Liver (tissue), 9 donors: ENCODE measurements around the gene LDLRAD1. TPM values are rescaled to one million over a fixed set of nuclear protein-coding genes. Genes with fewer than 3 reads are reported as not detected.

ENCODE experiments used
- DNase-seq: peaks from one replicate; pipeline ENCODE4 v3.0.0-alpha.2; 2017; ENCODE audit warnings: low spot score
- H3K27ac ChIP-seq, 2 donors: one replicate each; pipeline ENCODE4 v1.7.0; 2013; ENCODE audit warnings: inconsistent platforms in 2 of 2, low read length in 2 of 2, control low read depth in 1 of 2, low read depth in 1 of 2, mild to moderate bottlenecking in 1 of 2
- H3K27me3 ChIP-seq, 4 donors: one replicate each; pipeline versions ENCODE4 v1.6.1 to v1.7.0; 2013; ENCODE audit warnings: low read length in 3 of 4, inconsistent platforms in 1 of 4, mild to moderate bottlenecking in 1 of 4, moderate library complexity in 1 of 4; ENCODE audit not compliant: control insufficient read depth in 4 of 4, insufficient read depth in 4 of 4
- H3K36me3 ChIP-seq, 4 donors: one replicate each; pipeline versions ENCODE4 v1.6.1 to v1.7.0; 2013; ENCODE audit warnings: low read length in 3 of 4, mild to moderate bottlenecking in 3 of 4, low read depth in 1 of 4, moderate library complexity in 1 of 4; ENCODE audit not compliant: control insufficient read depth in 4 of 4, insufficient read depth in 3 of 4
- H3K4me1 ChIP-seq, 4 donors: one replicate each; pipeline versions ENCODE4 v1.6.1 to v1.7.0; 2013; ENCODE audit warnings: low read length in 3 of 4, mild to moderate bottlenecking in 3 of 4, moderate library complexity in 1 of 4; ENCODE audit not compliant: control insufficient read depth in 4 of 4, insufficient read depth in 4 of 4
- H3K4me3 ChIP-seq, 3 donors: one replicate each; pipeline versions ENCODE4 v1.6.1 to v1.7.0; 2013; ENCODE audit warnings: low read length in 3 of 3, control low read depth in 1 of 3, low read depth in 1 of 3, mild to moderate bottlenecking in 1 of 3
- H3K9ac ChIP-seq, 2 donors: one replicate each; pipeline ENCODE4 v1.7.0; 2013; ENCODE audit warnings: low read length in 2 of 2, mild to moderate bottlenecking in 2 of 2, moderate library complexity in 2 of 2, control low read depth in 1 of 2, low read depth in 1 of 2
- H3K9me3 ChIP-seq, 4 donors: one replicate each; pipeline versions ENCODE4 v1.6.1 to v1.7.0; 2013; ENCODE audit warnings: low read length in 3 of 4; ENCODE audit not compliant: control insufficient read depth in 4 of 4
- ATF3 ChIP-seq: IDR thresholded peaks from 2 replicates; pipeline ENCODE4 v1.6.1; 2016; ENCODE audit warnings: antibody characterized with exemption
- CTCF ChIP-seq: fragments of 150-350 bp; IDR thresholded peaks from 2 replicates; pipeline ENCODE4 v1.5.1; 2017; ENCODE audit warnings: improper control_type of control experiment, low read depth, low read length; ENCODE audit not compliant: missing input control
- EGR1 ChIP-seq, 2 donors: IDR thresholded peaks; 2 replicates each; pipeline ENCODE4 v1.6.1; 2016 to 2018; ENCODE audit warnings: antibody characterized with exemption in 2 of 2, low read depth in 2 of 2
- FOXA1 ChIP-seq: IDR thresholded peaks from 2 replicates; pipeline ENCODE4 v1.6.1; 2016; ENCODE audit warnings: antibody characterized with exemption
- FOXA2 ChIP-seq: IDR thresholded peaks from 2 replicates; pipeline ENCODE4 v1.6.1; 2016; ENCODE audit warnings: antibody characterized with exemption
- GABPA ChIP-seq, 2 donors: IDR thresholded peaks in 1 of 2; conservative IDR thresholded peaks in 1 of 2; 2 replicates each; pipeline ENCODE4 v1.6.1; 2016; ENCODE audit warnings: antibody characterized with exemption in 2 of 2, mild to moderate bottlenecking in 1 of 2, moderate library complexity in 1 of 2
- HNF4A ChIP-seq, 2 donors: conservative IDR thresholded peaks; 2 replicates each; pipeline ENCODE4 v1.6.1; 2016; ENCODE audit warnings: antibody characterized with exemption in 2 of 2, mild to moderate bottlenecking in 2 of 2
- HNF4G ChIP-seq: IDR thresholded peaks from 2 replicates; pipeline ENCODE4 v1.6.1; 2016; ENCODE audit warnings: antibody characterized with exemption
- JUND ChIP-seq, 2 donors: IDR thresholded peaks; 2 replicates each; pipeline ENCODE4 v1.6.1; 2016; ENCODE audit warnings: antibody characterized with exemption in 2 of 2
- NR2F2 ChIP-seq: IDR thresholded peaks from 2 replicates; pipeline ENCODE4 v1.6.1; 2016; ENCODE audit warnings: antibody characterized with exemption
- RAD21 ChIP-seq, 2 donors: IDR thresholded peaks; 2 replicates each; pipeline ENCODE4 v1.6.1; 2016; ENCODE audit warnings: antibody characterized with exemption in 2 of 2, mild to moderate bottlenecking in 2 of 2
- REST ChIP-seq: IDR thresholded peaks from 2 replicates; pipeline ENCODE4 v1.6.1; 2016; ENCODE audit warnings: antibody characterized with exemption, mild to moderate bottlenecking
- RXRA ChIP-seq, 2 donors: IDR thresholded peaks; 2 replicates each; pipeline ENCODE4 v1.6.1; 2017 to 2018; ENCODE audit warnings: antibody characterized with exemption in 2 of 2, mild to moderate bottlenecking in 1 of 2
- SP1 ChIP-seq: IDR thresholded peaks from 2 replicates; pipeline ENCODE4 v1.6.1; 2018; ENCODE audit warnings: antibody characterized with exemption, mild to moderate bottlenecking
- TAF1 ChIP-seq: conservative IDR thresholded peaks from 2 replicates; pipeline ENCODE4 v1.6.1; 2016; ENCODE audit warnings: antibody characterized with exemption, mild to moderate bottlenecking
- YY1 ChIP-seq: IDR thresholded peaks from 2 replicates; pipeline ENCODE4 v1.6.1; 2016; ENCODE audit warnings: antibody characterized with exemption, mild to moderate bottlenecking
- ZBTB33 ChIP-seq: IDR thresholded peaks from 2 replicates; pipeline ENCODE4 v1.6.1; 2016; ENCODE audit warnings: antibody characterized with exemption
- WGBS: extraction: QIAGEN DNeasy Blood & Tissue Kit; methylation state at CpG from one replicate; pipeline ENCODE4 v1.1.7; 2013; 5-methylcytosine and 5-hydroxymethylcytosine counted together
- polyA plus RNA-seq, 2 donors: library from polyadenylated mRNA; stranded (reverse) in 1 of 2; unstranded in 1 of 2; fragments of 200-250 nt in 1 of 2; fragments of >200 nt in 1 of 2; fragmentation: Nextera tagmentation in 1 of 2; extraction: Ambion mirVana in 1 of 2; gene quantifications; one replicate each; pipeline versions ENCODE4 v1.2.1 to v1.2.3, GENCODE V29; 2013 to 2015
- total RNA-seq, 2 donors: library from RNA; depleted of rRNA; stranded (reverse); fragments of >200 nt; gene quantifications; one replicate each; pipeline ENCODE4 v1.2.3, GENCODE V29; 2014
- TF ChIP-seq, protein P1 (sequence below): IDR thresholded peaks from 2 replicates; pipeline ENCODE4 v1.6.1; 2016; ENCODE audit warnings: antibody characterized with exemption
- donor health status: healthy.
- donor health status: healthy.
- donor health status: healthy.
- donor health status: healthy.
- donor health status: healthy.

The LDLRAD1 gene
- total and polyA plus RNA-seq, 4 donors, result not detected

DNA sequence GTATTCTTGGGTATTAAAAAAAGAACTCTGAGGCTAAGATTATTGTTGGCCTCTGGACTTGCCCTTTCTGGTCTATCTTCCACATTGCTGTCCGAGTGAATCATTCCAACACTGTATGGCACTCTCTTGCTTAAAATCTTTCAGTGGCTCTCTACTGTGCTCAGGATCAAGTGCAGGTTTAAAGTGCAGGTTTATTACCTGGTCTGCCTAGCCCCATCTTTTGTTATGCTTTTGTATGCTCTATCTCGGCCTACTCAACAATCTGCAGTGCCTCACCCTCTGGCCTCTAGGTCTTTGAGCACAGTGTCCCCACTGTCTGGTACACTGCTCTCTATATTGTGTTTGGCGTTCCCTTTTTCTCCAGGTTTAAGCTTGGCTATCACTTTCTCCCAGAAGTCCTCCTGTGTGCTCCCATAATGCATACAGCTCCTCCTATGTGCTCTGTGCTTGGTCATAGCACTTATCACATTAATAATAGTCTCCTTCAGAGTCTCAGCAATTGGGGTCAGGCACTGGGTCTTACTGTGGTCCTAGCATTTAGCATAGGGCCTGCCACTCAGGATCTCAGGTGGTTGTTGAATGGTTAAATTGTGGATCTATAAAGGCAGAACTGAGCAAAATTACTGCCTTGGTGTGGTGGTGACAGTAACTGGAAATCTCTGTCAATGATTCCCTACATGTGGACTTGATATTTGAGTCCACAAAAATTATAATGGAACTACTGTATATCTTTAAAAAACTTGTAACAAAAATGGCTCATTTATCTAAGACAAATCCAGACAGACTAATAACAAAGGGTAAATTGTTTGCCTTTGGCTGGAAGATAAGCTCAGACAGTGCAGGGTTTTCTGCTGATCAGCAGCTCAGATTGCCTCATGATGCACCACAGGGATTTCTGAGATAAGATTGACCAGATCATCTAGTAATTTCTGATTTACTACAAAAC is 10.6 kb upstream of the LDLRAD1 start:
- no peaks in the 10 kb centered on the region for H3K27me3 ChIP-seq
- H3K36me3 ChIP-seq, result peaks cover 0 to 30% (median 18%) of the 10 kb centered on the region in 4 donors
- H3K27ac ChIP-seq, result no peak overlapping the region
- no peak overlapping the region for H3K4me3 ChIP-seq
- 88% methylated on average over 3 of the region's 3 CpGs for whole genome bisulfite sequencing
- H3K4me1 ChIP-seq, result no peaks in the 10 kb centered on the region
- no peak for DNase-seq
- H3K9ac ChIP-seq, result no peak overlapping the region
- TF ChIP-seq YY1 (no peak), RAD21 (IDR thresholded peaks at IDR 0.05) (no peak), REST (no peak), GABPA (IDR thresholded peaks at IDR 0.05 in 1 of 2, conservative IDR thresholded peaks at IDR 0.05 in 1 of 2) (no peak), RXRA (IDR thresholded peaks at IDR 0.05) (no peak), FOXA1 (no peak), HNF4A (conservative IDR thresholded peaks at IDR 0.05) (no peak), NR2F2 (no peak), SP1 (no peak), CTCF (no peak), ATF3 (no peak), ZBTB33 (no peak), JUND (IDR thresholded peaks at IDR 0.05) (no peak), FOXA2 (no peak), TAF1 (no peak), HNF4G (no peak), EGR1 (IDR thresholded peaks at IDR 0.05; ENCODE audit: low read depth in 2 of 2) (no peak)
- TF ChIP-seq, protein P1, sequence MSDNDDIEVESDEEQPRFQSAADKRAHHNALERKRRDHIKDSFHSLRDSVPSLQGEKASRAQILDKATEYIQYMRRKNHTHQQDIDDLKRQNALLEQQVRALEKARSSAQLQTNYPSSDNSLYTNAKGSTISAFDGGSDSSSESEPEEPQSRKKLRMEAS, result no peak
- no peaks in the 10 kb centered on the region for H3K9me3 ChIP-seq
